Stimulated activated naive CD8-positive, alpha-beta T cell treated with anti-CD3 and anti-CD28 coated beads, Interleukin-15, amount 100 ng/mL, for 72 hours (primary cell): ENCODE results near the gene SLC35G2.
A peak's percentile ranks its signal among the peaks of the same experiment; 100 is the strongest.
"Not testable (repeated sequence)": the region's sequence is repeated elsewhere in the genome, so short reads cannot be mapped to it uniquely, and the experiment has no call there.

ENCODE experiments used
- ATAC-seq: fragments of 150-1000 bp; cut with Tn5 transposase; 2 replicates; pipeline ENCODE4 v1.10.0; 2021; ENCODE audit warnings: mild to moderate bottlenecking, moderate library complexity
- DNase-seq, 2 donors: peaks; one replicate each; pipeline ENCODE4 v3.0.0; 2021 to 2022
- H3K27ac Mint-ChIP-seq, 2 donors: one replicate each; pipeline ENCODE4 v1.8.0; 2022; ENCODE audit warnings: mild to moderate bottlenecking in 2 of 2, mixed read lengths in 2 of 2, moderate library complexity in 2 of 2
- H3K27me3 Mint-ChIP-seq: one replicate; pipeline ENCODE4 v1.8.0; 2022; ENCODE audit warnings: mixed read lengths
- H3K4me1 Mint-ChIP-seq: one replicate; pipeline ENCODE4 v1.8.0; 2022; ENCODE audit warnings: mild to moderate bottlenecking, mixed read lengths
- H3K4me3 Mint-ChIP-seq, 2 donors: one replicate each; pipeline ENCODE4 v1.8.0; 2022; ENCODE audit warnings: mild to moderate bottlenecking in 2 of 2, mixed read lengths in 2 of 2, moderate library complexity in 1 of 2
- H3K9me3 Mint-ChIP-seq, 2 donors: one replicate each; pipeline ENCODE4 v1.8.0; 2022; ENCODE audit warnings: mixed read lengths in 2 of 2

The SLC35G2 gene

GRCh38 chr3:136856665-136857064 lies 37.7 kb downstream of the SLC35G2 start:
- no peak for ATAC-seq
- Mint-ChIP-seq H3K27ac (no peak overlapping the region), H3K4me1 (peaks cover 27% of the 10 kb centered on the region), H3K4me3 (no peak overlapping the region), H3K27me3 (no peaks in the 10 kb centered on the region), H3K9me3 (peaks cover 0 to 7% of the 10 kb centered on the region in 2 donors)
- no peak for DNase-seq

GRCh38 chr3:136858381-136858780 lies 39.5 kb downstream of the SLC35G2 start:
- H3K9me3 Mint-ChIP-seq = peaks cover 0 to 7% of the 10 kb centered on the region in 2 donors
- no peak for ATAC-seq
- H3K4me1 Mint-ChIP-seq = peaks cover 34% of the 10 kb centered on the region
- no peaks in the 10 kb centered on the region for H3K27me3 Mint-ChIP-seq
- H3K27ac Mint-ChIP-seq = no peak overlapping the region
- no peak overlapping the region for H3K4me3 Mint-ChIP-seq
- no peak for DNase-seq

GRCh38 chr3:136860541-136860940 lies 41.6 kb downstream of the SLC35G2 start:
- H3K27ac Mint-ChIP-seq = peak overlapping the region; percentile 77 to 98
- H3K4me1 Mint-ChIP-seq = peaks cover 43% of the 10 kb centered on the region
- H3K4me3 Mint-ChIP-seq = peak overlapping the region; percentile 96 to 97
- DNase-seq (no peak), ATAC-seq (no peak)
- H3K27me3 Mint-ChIP-seq = no peaks in the 10 kb centered on the region
- peaks cover 0 to 7% of the 10 kb centered on the region in 2 donors for H3K9me3 Mint-ChIP-seq

GRCh38 chr3:136861890-136862616 lies 43.1 kb downstream of the SLC35G2 start, which contains the start of gene NCK1:
Gene NCK1, plus strand, starts transcription at chr3:136862208. Its CDS starts 65,794 bp downstream, at chr3:136928002.
- Mint-ChIP-seq H3K9me3 (peaks cover 0 to 4% of the 10 kb centered on the region in 2 donors), H3K4me1 (peaks cover 54% of the 10 kb centered on the region), H3K27ac (peak within 1 kb of the TSS; percentile 96 to 98), H3K27me3 (no peaks in the 10 kb centered on the region), H3K4me3 (peak within 1 kb of the TSS; percentile 96 to 97)
- peak; percentile 98 for ATAC-seq
- DNase-seq = peak; percentile 96 to 99

- peak overlapping the region; percentile 96 to 97 for H3K4me3 Mint-ChIP-seq
- ATAC-seq (peak; percentile 27), DNase-seq (peak in 1 of 2 donors; percentile 49)
- no peaks in the 10 kb centered on the region for H3K9me3 Mint-ChIP-seq
- H3K4me1 Mint-ChIP-seq = peaks cover 57% of the 10 kb centered on the region
- H3K27ac Mint-ChIP-seq = peak overlapping the region; percentile 94 to 98
- H3K27me3 Mint-ChIP-seq = no peaks in the 10 kb centered on the region
These were observed 43.8 kb downstream of the SLC35G2 start for GRCh38 chr3:136862617-136863322.

- H3K4me3 Mint-ChIP-seq = no peak overlapping the region
- ATAC-seq = no peak
- peaks cover 18% of the 10 kb centered on the region in 2 donors for H3K9me3 Mint-ChIP-seq
- H3K4me1 Mint-ChIP-seq = peaks cover 49% of the 10 kb centered on the region
- H3K27me3 Mint-ChIP-seq = no peaks in the 10 kb centered on the region
- no peak overlapping the region for H3K27ac Mint-ChIP-seq
- DNase-seq = no peak
These were observed 50.4 kb downstream of the SLC35G2 start for GRCh38 chr3:136869282-136869681.

- H3K9me3 Mint-ChIP-seq = peaks cover 20 to 21% of the 10 kb centered on the region in 2 donors
- H3K27me3 Mint-ChIP-seq, H3K4me3 Mint-ChIP-seq, DNase-seq, ATAC-seq: not testable (repeated sequence)
- peak overlapping the region in 1 of 2 donors; percentile 8 for H3K27ac Mint-ChIP-seq
- H3K4me1 Mint-ChIP-seq = peaks cover 31% of the 10 kb centered on the region
These were observed 53.3 kb downstream of the SLC35G2 start for GRCh38 chr3:136872258-136872657.

GRCh38 chr3:136879510-136879909 lies 60.6 kb downstream of the SLC35G2 start:
- not testable (repeated sequence) for H3K27ac Mint-ChIP-seq, DNase-seq, H3K4me3 Mint-ChIP-seq, H3K27me3 Mint-ChIP-seq, ATAC-seq
- peaks cover 15 to 16% of the 10 kb centered on the region in 2 donors for H3K9me3 Mint-ChIP-seq
- H3K4me1 Mint-ChIP-seq = peaks cover 38% of the 10 kb centered on the region

GRCh38 chr3:136882571-136882970 lies 63.6 kb downstream of the SLC35G2 start:
- peaks cover 9 to 10% of the 10 kb centered on the region in 2 donors for H3K9me3 Mint-ChIP-seq
- no peak for DNase-seq

GRCh38 chr3:136883967-136884720 lies 65.2 kb downstream of the SLC35G2 start:
- peaks cover 67% of the 10 kb centered on the region for H3K4me1 Mint-ChIP-seq
- H3K27me3 Mint-ChIP-seq = no peaks in the 10 kb centered on the region
- peak overlapping the region in 1 of 2 donors; percentile 30 for H3K27ac Mint-ChIP-seq
- ATAC-seq (no peak), DNase-seq (no peak)
- peaks cover 0 to 5% of the 10 kb centered on the region in 2 donors for H3K9me3 Mint-ChIP-seq
- peak overlapping the region in 1 of 2 donors; percentile 28 for H3K4me3 Mint-ChIP-seq

More at GRCh38 chr3:136882571-136882970, 63.6 kb downstream of the SLC35G2 start:
- Mint-ChIP-seq H3K4me1 (peaks cover 54% of the 10 kb centered on the region), H3K27ac (no peak overlapping the region), H3K4me3 (no peak overlapping the region), H3K27me3 (no peaks in the 10 kb centered on the region)
- ATAC-seq = peak; percentile 70

GRCh38 chr3:136885357-136886213 lies 66.7 kb downstream of the SLC35G2 start:
- H3K27ac Mint-ChIP-seq = peak overlapping the region; percentile 20 to 49
- no peaks in the 10 kb centered on the region for H3K27me3 Mint-ChIP-seq
- peak overlapping the region; percentile 37 to 61 for H3K4me3 Mint-ChIP-seq
- ATAC-seq (peak; percentile 74), DNase-seq (no peak)
- H3K4me1 Mint-ChIP-seq = peaks cover 72% of the 10 kb centered on the region
- H3K9me3 Mint-ChIP-seq = peaks cover 0 to 5% of the 10 kb centered on the region in 2 donors

- H3K27ac Mint-ChIP-seq = no peak overlapping the region
- peaks cover 67% of the 10 kb centered on the region for H3K4me1 Mint-ChIP-seq
- H3K4me3 Mint-ChIP-seq = no peak overlapping the region
- DNase-seq = no peak
- H3K27me3 Mint-ChIP-seq = no peaks in the 10 kb centered on the region
- H3K9me3 Mint-ChIP-seq = peaks cover 0 to 5% of the 10 kb centered on the region in 2 donors
- ATAC-seq = no peak
These were observed 71.0 kb downstream of the SLC35G2 start for GRCh38 chr3:136889947-136890346.

- no peak overlapping the region for H3K27ac Mint-ChIP-seq
- peaks cover 0 to 5% of the 10 kb centered on the region in 2 donors for H3K9me3 Mint-ChIP-seq
- no peak for DNase-seq
- H3K4me1 Mint-ChIP-seq = peaks cover 55% of the 10 kb centered on the region
- no peak for ATAC-seq
- no peaks in the 10 kb centered on the region for H3K27me3 Mint-ChIP-seq
- H3K4me3 Mint-ChIP-seq = no peak overlapping the region
These were observed 73.3 kb downstream of the SLC35G2 start for GRCh38 chr3:136891934-136892855.
